ENCODE measurements around the gene BOLA2. TPM values are rescaled to one million over a fixed set of nuclear protein-coding genes. Genes with fewer than 3 reads are reported as not detected.
"Not testable (repeated sequence)": the region's sequence is repeated elsewhere in the genome, so short reads cannot be mapped to it uniquely, and the experiment has no call there.

BOLA2 gene
- total RNA-seq, 4 donors from 2014 or later = 11.3 to 24.0 (median 16.9) TPM

GRCh38 chr16:29423587-29423986, 30.6 kb downstream of the BOLA2 start:
- H3K4me1 ChIP-seq; H3K36me3 ChIP-seq; H3K4me3 ChIP-seq; H3K27me3 ChIP-seq; H3K27ac ChIP-seq; H3K9me3 ChIP-seq; DNase-seq (ENCODE audit: low spot score in 2 of 2): not testable (repeated sequence)
- 94% methylated on average over 2 of the region's 2 CpGs for WGBS

- H3K4me1 ChIP-seq; H3K27ac ChIP-seq; H3K9me3 ChIP-seq; H3K27me3 ChIP-seq; H3K4me3 ChIP-seq; H3K36me3 ChIP-seq; DNase-seq (ENCODE audit: low spot score in 2 of 2): not testable (repeated sequence)
- 70% methylated on average over 7 of the region's 7 CpGs for WGBS
These were observed 48.9 kb downstream of the BOLA2 start for GRCh38 chr16:29405249-29405648.

Other genes with a start within 250 kb of the BOLA2 start
- gene NPIPB11, start 47.6 kb downstream of the BOLA2 start, total RNA-seq = 10 to 100 TPM in 1 of 4 donors, 1 to 10 TPM in 1, under 1 TPM in 2; 0.47 to 25.3 (median 2.7) TPM
- gene SLX1B, start 182 bp upstream of the BOLA2 start, total RNA-seq = 10 to 100 TPM; 14.3 to 41.9 (median 30.7) TPM
- gene SULT1A4, start 5.6 kb upstream of the BOLA2 start, total RNA-seq = 10 to 100 TPM in 1 of 4 donors, 1 to 10 TPM in 3; 5.0 to 11.0 (median 9.0) TPM
- 100 to 1,000 TPM in 2 of 4 donors, 10 to 100 TPM in 2; 29.3 to 311 (median 86.3) TPM for gene NPIPB12, start 52.1 kb upstream of the BOLA2 start, total RNA-seq
- 1 to 10 TPM; 2.2 to 6.3 (median 4.7) TPM for gene SPN, start 208.9 kb upstream of the BOLA2 start, total RNA-seq
- gene QPRT, start 224.8 kb upstream of the BOLA2 start, total RNA-seq = 1 to 10 TPM; 2.2 to 5.5 (median 3.5) TPM